ENCODE measurements around the gene FGFR4.

DNA sequence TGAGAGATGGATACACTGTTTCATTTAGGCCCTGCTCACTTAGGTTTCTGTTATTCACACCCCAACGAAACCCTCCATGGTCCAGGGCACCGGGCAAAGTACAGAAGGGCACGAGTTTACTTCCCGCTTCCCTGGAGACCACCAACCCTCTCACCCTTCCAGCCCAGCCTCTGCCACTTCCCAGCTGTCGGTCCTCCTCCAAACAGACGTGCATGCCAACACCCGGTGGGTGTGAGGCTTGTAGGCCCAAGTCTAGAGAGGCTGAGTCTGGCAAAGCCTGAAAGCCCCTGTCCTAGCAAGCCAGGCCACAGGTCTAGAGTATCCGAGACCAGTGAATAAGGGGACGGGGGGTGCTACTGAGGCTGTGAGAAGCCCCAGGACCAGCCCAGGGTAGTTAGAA, 7.1 kb upstream of the FGFR4 start:
- TF ChIP-seq, protein P1, sequence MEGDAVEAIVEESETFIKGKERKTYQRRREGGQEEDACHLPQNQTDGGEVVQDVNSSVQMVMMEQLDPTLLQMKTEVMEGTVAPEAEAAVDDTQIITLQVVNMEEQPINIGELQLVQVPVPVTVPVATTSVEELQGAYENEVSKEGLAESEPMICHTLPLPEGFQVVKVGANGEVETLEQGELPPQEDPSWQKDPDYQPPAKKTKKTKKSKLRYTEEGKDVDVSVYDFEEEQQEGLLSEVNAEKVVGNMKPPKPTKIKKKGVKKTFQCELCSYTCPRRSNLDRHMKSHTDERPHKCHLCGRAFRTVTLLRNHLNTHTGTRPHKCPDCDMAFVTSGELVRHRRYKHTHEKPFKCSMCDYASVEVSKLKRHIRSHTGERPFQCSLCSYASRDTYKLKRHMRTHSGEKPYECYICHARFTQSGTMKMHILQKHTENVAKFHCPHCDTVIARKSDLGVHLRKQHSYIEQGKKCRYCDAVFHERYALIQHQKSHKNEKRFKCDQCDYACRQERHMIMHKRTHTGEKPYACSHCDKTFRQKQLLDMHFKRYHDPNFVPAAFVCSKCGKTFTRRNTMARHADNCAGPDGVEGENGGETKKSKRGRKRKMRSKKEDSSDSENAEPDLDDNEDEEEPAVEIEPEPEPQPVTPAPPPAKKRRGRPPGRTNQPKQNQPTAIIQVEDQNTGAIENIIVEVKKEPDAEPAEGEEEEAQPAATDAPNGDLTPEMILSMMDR (IDR thresholded peaks at IDR 0.05; ENCODE audit: low read depth, low read length, poor library complexity, severe bottlenecking) = no peak
- TF ChIP-seq EZH2phosphoT487 (IDR thresholded peaks at IDR 0.05; ENCODE audit: borderline replicate concordance, low read length) = no peak

All from DOHH2 (cell line).